Measurements from ENCODE around the gene ILF2. TPM values are rescaled to one million over a fixed set of nuclear protein-coding genes. Genes with fewer than 3 reads are reported as not detected.
"Not testable (repeated sequence)": the region's sequence is repeated elsewhere in the genome, so short reads cannot be mapped to it uniquely, and the experiment has no call there.

ILF2 gene
- total RNA-seq, 2 experiments from 2014 or later, result 193 to 260 TPM

GRCh38 chr1:153652805-153653500 lies 17.8 kb downstream of the ILF2 start:
- Mint-ChIP-seq H3K27ac (no peak overlapping the region), H3K4me1 (peaks cover 9% of the 10 kb centered on the region), H3K36me3 (no peaks in the 10 kb centered on the region), H3K9me3 (ENCODE audit: low read depth) (no peaks in the 10 kb centered on the region), H3K27me3 (no peaks in the 10 kb centered on the region), H3K4me3 (no peak overlapping the region)
- no peak for ATAC-seq
- CTCF ChIA-PET, result interaction anchor here (0.7 kb wide), 1 partner anchor 19 kb away, joined by 3 read pairs; the partner anchor contains the start of gene CHTOP
- no peak for DNase-seq

- CTCF ChIA-PET, result interaction anchor here (0.7 to 1.0 kb wide), 2 partner anchors 20 to 335 kb away, joined by 3 read pairs; partner anchors contain the start of gene RAB13
- H3K4me1 Mint-ChIP-seq, result peaks cover 8% of the 10 kb centered on the region
- ATAC-seq, result no peak
Observed at GRCh38 chr1:153651771-153652170, 19.0 kb downstream of the ILF2 start.

GRCh38 chr1:153649863-153650235 lies 20.9 kb downstream of the ILF2 start:
- CTCF ChIA-PET, result interaction anchor here (0.6 kb wide), 1 partner anchor 22 kb away, joined by 3 read pairs; the partner anchor contains the start of gene S100A1
- peak overlapping the region; percentile 9 for H3K27ac Mint-ChIP-seq
- peaks cover 22% of the 10 kb centered on the region for H3K4me1 Mint-ChIP-seq
- H3K36me3 Mint-ChIP-seq, result peaks cover 22% of the 10 kb centered on the region
- DNase-seq, result no peak
- H3K27me3 Mint-ChIP-seq, result no peaks in the 10 kb centered on the region
- H3K4me3 Mint-ChIP-seq, result no peak overlapping the region
- no peak for ATAC-seq
- H3K9me3 Mint-ChIP-seq (ENCODE audit: low read depth), result no peaks in the 10 kb centered on the region

More at GRCh38 chr1:153651771-153652170, 19.0 kb downstream of the ILF2 start:
- Mint-ChIP-seq H3K27me3 (no peaks in the 10 kb centered on the region), H3K36me3 (peaks cover 4% of the 10 kb centered on the region), H3K27ac (no peak overlapping the region), H3K9me3 (ENCODE audit: low read depth) (no peaks in the 10 kb centered on the region), H3K4me3 (no peak overlapping the region)
- no peak for DNase-seq

GRCh38 chr1:153649137-153649862 lies 21.5 kb downstream of the ILF2 start:
- CTCF ChIA-PET, result interaction anchor here (0.6 kb wide), 1 partner anchor 21 kb away, joined by 3 read pairs; the partner anchor contains the start of gene S100A1
- no peak for DNase-seq

GRCh38 chr1:153648000-153648643 lies 22.7 kb downstream of the ILF2 start:
- Mint-ChIP-seq H3K4me3 (no peak overlapping the region), H3K9me3 (ENCODE audit: low read depth) (no peaks in the 10 kb centered on the region), H3K4me1 (peaks cover 28% of the 10 kb centered on the region), H3K27ac (no peak overlapping the region), H3K36me3 (peaks cover 36% of the 10 kb centered on the region), H3K27me3 (no peaks in the 10 kb centered on the region)
- DNase-seq (no peak), ATAC-seq (no peak)
- CTCF ChIA-PET, result no interaction called here

More at GRCh38 chr1:153649137-153649862, 21.5 kb downstream of the ILF2 start:
- H3K4me3 Mint-ChIP-seq, result no peak overlapping the region
- ATAC-seq, result peak; percentile 24
- H3K27me3 Mint-ChIP-seq, result no peaks in the 10 kb centered on the region
- H3K27ac Mint-ChIP-seq, result peak overlapping the region; percentile 9
- H3K36me3 Mint-ChIP-seq, result peaks cover 26% of the 10 kb centered on the region
- H3K9me3 Mint-ChIP-seq (ENCODE audit: low read depth), result no peaks in the 10 kb centered on the region
- peaks cover 22% of the 10 kb centered on the region for H3K4me1 Mint-ChIP-seq

GRCh38 chr1:153647346-153647714 lies 23.5 kb downstream of the ILF2 start:
- H3K4me3 Mint-ChIP-seq, result no peak overlapping the region
- CTCF ChIA-PET, result interaction anchor here (0.9 to 1.7 kb wide), 2 partner anchors 10 to 114 kb away, joined by 3 to 5 read pairs; no protein-coding TSS in a partner anchor
- H3K27me3 Mint-ChIP-seq, result no peaks in the 10 kb centered on the region
- no peaks in the 10 kb centered on the region for H3K9me3 Mint-ChIP-seq (ENCODE audit: low read depth)
- ATAC-seq (no peak), DNase-seq (no peak)
- peaks cover 43% of the 10 kb centered on the region for H3K36me3 Mint-ChIP-seq
- H3K4me1 Mint-ChIP-seq, result peaks cover 30% of the 10 kb centered on the region
- H3K27ac Mint-ChIP-seq, result no peak overlapping the region

- Mint-ChIP-seq H3K9me3 (ENCODE audit: low read depth) (no peaks in the 10 kb centered on the region), H3K4me3 (no peak overlapping the region), H3K27ac (peak overlapping the region; percentile 63), H3K4me1 (peaks cover 33% of the 10 kb centered on the region), H3K36me3 (peaks cover 46% of the 10 kb centered on the region), H3K27me3 (no peaks in the 10 kb centered on the region)
- ATAC-seq, result no peak
- CTCF ChIA-PET, result interaction anchor here (0.9 to 1.7 kb wide), 2 partner anchors 10 to 113 kb away, joined by 3 to 5 read pairs; no protein-coding TSS in a partner anchor
- DNase-seq, result no peak
Observed at GRCh38 chr1:153646672-153647345, 24.0 kb downstream of the ILF2 start.

- no peak for ATAC-seq
- DNase-seq, result no peak
- H3K27ac Mint-ChIP-seq, result no peak overlapping the region
- CTCF ChIA-PET, result interaction anchor here (1.0 to 1.6 kb wide), 3 partner anchors 9 to 36 kb away, joined by 3 to 6 read pairs (median 5); partner anchors contain the start of gene CHTOP
- H3K36me3 Mint-ChIP-seq, result peaks cover 64% of the 10 kb centered on the region
- no peak overlapping the region for H3K4me3 Mint-ChIP-seq
- no peaks in the 10 kb centered on the region for H3K27me3 Mint-ChIP-seq
- H3K4me1 Mint-ChIP-seq, result peaks cover 29% of the 10 kb centered on the region
- no peaks in the 10 kb centered on the region for H3K9me3 Mint-ChIP-seq (ENCODE audit: low read depth)
Observed at GRCh38 chr1:153643816-153644215, 27.0 kb downstream of the ILF2 start.

- H3K4me1 Mint-ChIP-seq, result peaks cover 29% of the 10 kb centered on the region
- no peak overlapping the region for H3K4me3 Mint-ChIP-seq
- ATAC-seq (no peak), DNase-seq (no peak)
- H3K27me3 Mint-ChIP-seq, result no peaks in the 10 kb centered on the region
- CTCF ChIA-PET, result interaction anchor here (0.9 to 1.6 kb wide), 4 partner anchors 9 to 37 kb away, joined by 3 to 6 read pairs (median 4); partner anchors contain the start of gene CHTOP
- H3K36me3 Mint-ChIP-seq, result peaks cover 69% of the 10 kb centered on the region
- no peak overlapping the region for H3K27ac Mint-ChIP-seq
- H3K9me3 Mint-ChIP-seq (ENCODE audit: low read depth), result no peaks in the 10 kb centered on the region
Observed at GRCh38 chr1:153643100-153643499, 27.7 kb downstream of the ILF2 start.

- Mint-ChIP-seq H3K4me1 (peaks cover 31% of the 10 kb centered on the region), H3K27ac (no peak overlapping the region), H3K27me3 (no peaks in the 10 kb centered on the region), H3K4me3 (no peak overlapping the region), H3K9me3 (ENCODE audit: low read depth) (no peaks in the 10 kb centered on the region), H3K36me3 (peaks cover 70% of the 10 kb centered on the region)
- DNase-seq (no peak), ATAC-seq (no peak)
- CTCF ChIA-PET, result interaction anchor here (1.4 kb wide), 1 partner anchor 8 kb away, joined by 5 read pairs; the partner anchor contains the start of gene CHTOP
Observed at GRCh38 chr1:153642161-153642560, 28.6 kb downstream of the ILF2 start.

- no peak for ATAC-seq
- H3K4me3 Mint-ChIP-seq, result no peak overlapping the region
Observed at GRCh38 chr1:153640861-153641260, 29.9 kb downstream of the ILF2 start.

GRCh38 chr1:153640213-153640612 lies 30.6 kb downstream of the ILF2 start:
- CTCF ChIA-PET; H3K4me3 Mint-ChIP-seq; ATAC-seq; H3K9me3 Mint-ChIP-seq (ENCODE audit: low read depth); DNase-seq; H3K27me3 Mint-ChIP-seq; H3K27ac Mint-ChIP-seq: not testable (repeated sequence)
- Mint-ChIP-seq H3K36me3 (peaks cover 68% of the 10 kb centered on the region), H3K4me1 (peaks cover 31% of the 10 kb centered on the region)

More at GRCh38 chr1:153640861-153641260, 29.9 kb downstream of the ILF2 start:
- CTCF ChIA-PET, result no interaction called here
- peaks cover 32% of the 10 kb centered on the region for H3K4me1 Mint-ChIP-seq
- no peak for DNase-seq
- peaks cover 73% of the 10 kb centered on the region for H3K36me3 Mint-ChIP-seq
- no peak overlapping the region for H3K27ac Mint-ChIP-seq
- H3K27me3 Mint-ChIP-seq, result no peaks in the 10 kb centered on the region
- no peaks in the 10 kb centered on the region for H3K9me3 Mint-ChIP-seq (ENCODE audit: low read depth)

GRCh38 chr1:153639280-153639679 lies 31.5 kb downstream of the ILF2 start:
- H3K4me1 Mint-ChIP-seq, result peaks cover 34% of the 10 kb centered on the region
- DNase-seq (no peak), ATAC-seq (no peak)
- CTCF ChIA-PET, result no interaction called here
- no peak overlapping the region for H3K4me3 Mint-ChIP-seq
- peaks cover 65% of the 10 kb centered on the region for H3K36me3 Mint-ChIP-seq
- H3K9me3 Mint-ChIP-seq (ENCODE audit: low read depth), result no peaks in the 10 kb centered on the region
- no peak overlapping the region for H3K27ac Mint-ChIP-seq
- no peaks in the 10 kb centered on the region for H3K27me3 Mint-ChIP-seq
